Endothelial cell (in vitro differentiated cells): ENCODE measurements around the gene TLL2. TPM values are rescaled to one million over a fixed set of nuclear protein-coding genes. Genes with fewer than 3 reads are reported as not detected.
"Not testable (repeated sequence)": the region's sequence is repeated elsewhere in the genome, so short reads cannot be mapped to it uniquely, and the experiment has no call there.

Experiments
- DNase-seq: peaks from one replicate; pipeline ENCODE4 v3.0.0; 2021; ENCODE audit warnings: low spot score
- H3K27ac Mint-ChIP-seq: one replicate; pipeline ENCODE4 v1.8.0; 2021; ENCODE audit warnings: mixed read lengths, inconsistent platforms; ENCODE audit not compliant: unreplicated experiment
- H3K27me3 Mint-ChIP-seq: one replicate; pipeline ENCODE4 v1.8.0; 2021; ENCODE audit warnings: mild to moderate bottlenecking, moderate library complexity, mixed read lengths, inconsistent platforms; ENCODE audit not compliant: unreplicated experiment
- H3K36me3 Mint-ChIP-seq: one replicate; pipeline ENCODE4 v1.8.0; 2021; ENCODE audit warnings: mild to moderate bottlenecking, low read depth, mixed read lengths, inconsistent platforms; ENCODE audit not compliant: unreplicated experiment
- H3K4me1 Mint-ChIP-seq: one replicate; pipeline ENCODE4 v1.8.0; 2021; ENCODE audit warnings: mild to moderate bottlenecking, mixed read lengths, inconsistent platforms; ENCODE audit not compliant: unreplicated experiment
- H3K4me3 Mint-ChIP-seq: one replicate; pipeline ENCODE4 v1.8.0; 2021; ENCODE audit warnings: mild to moderate bottlenecking, mixed read lengths, inconsistent platforms; ENCODE audit not compliant: unreplicated experiment
- H3K9me3 Mint-ChIP-seq: one replicate; pipeline ENCODE4 v1.8.0; 2021; ENCODE audit warnings: mixed read lengths, inconsistent platforms; ENCODE audit not compliant: unreplicated experiment
- total RNA-seq: library from RNA; stranded (reverse); fragmentation: NEBNext Ultra II Directional; extraction: Animal tissue kit (Norgen Biotek cat#: 25700); gene quantifications from one replicate; pipeline ENCODE4 v1.2.1, GENCODE V29; 2021; ENCODE audit not compliant: unreplicated experiment
- TF ChIP-seq, protein P1 (sequence below): fragments of 200-600 bp; sonication (generic); IDR thresholded peaks from one replicate; pipeline ENCODE4 v1.5.0; 2021; ENCODE audit warnings: antibody characterized with exemption; ENCODE audit not compliant: unreplicated experiment

TLL2 gene
- total RNA-seq, 1 donor from 2014 or later = 0.41 TPM

DNA sequence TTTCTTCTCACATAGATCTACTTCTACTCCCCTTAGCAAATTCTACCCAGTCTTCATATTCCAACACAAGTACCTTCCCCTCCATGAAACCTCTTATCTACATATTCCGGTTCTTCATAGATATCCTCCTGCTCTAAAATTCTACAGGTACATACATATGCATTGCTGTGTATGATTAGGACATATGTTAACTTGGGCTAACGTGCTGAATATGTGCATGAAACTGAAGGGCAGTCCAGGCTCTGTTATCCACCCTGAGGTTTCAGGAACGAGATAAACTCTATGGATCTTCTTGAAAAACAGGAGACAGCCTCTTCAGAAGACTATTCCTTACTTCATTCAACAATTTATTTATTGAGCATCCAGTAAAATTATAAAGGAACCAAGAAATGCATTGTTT lies 41.6 kb upstream of the TLL2 start:
- Mint-ChIP-seq H3K9me3 (no peaks in the 10 kb centered on the region), H3K27me3 (no peaks in the 10 kb centered on the region), H3K4me3 (no peak overlapping the region), H3K27ac (no peak overlapping the region), H3K4me1 (no peaks in the 10 kb centered on the region), H3K36me3 (peaks cover 4% of the 10 kb centered on the region)
- no peak for DNase-seq
- TF ChIP-seq, protein P1, sequence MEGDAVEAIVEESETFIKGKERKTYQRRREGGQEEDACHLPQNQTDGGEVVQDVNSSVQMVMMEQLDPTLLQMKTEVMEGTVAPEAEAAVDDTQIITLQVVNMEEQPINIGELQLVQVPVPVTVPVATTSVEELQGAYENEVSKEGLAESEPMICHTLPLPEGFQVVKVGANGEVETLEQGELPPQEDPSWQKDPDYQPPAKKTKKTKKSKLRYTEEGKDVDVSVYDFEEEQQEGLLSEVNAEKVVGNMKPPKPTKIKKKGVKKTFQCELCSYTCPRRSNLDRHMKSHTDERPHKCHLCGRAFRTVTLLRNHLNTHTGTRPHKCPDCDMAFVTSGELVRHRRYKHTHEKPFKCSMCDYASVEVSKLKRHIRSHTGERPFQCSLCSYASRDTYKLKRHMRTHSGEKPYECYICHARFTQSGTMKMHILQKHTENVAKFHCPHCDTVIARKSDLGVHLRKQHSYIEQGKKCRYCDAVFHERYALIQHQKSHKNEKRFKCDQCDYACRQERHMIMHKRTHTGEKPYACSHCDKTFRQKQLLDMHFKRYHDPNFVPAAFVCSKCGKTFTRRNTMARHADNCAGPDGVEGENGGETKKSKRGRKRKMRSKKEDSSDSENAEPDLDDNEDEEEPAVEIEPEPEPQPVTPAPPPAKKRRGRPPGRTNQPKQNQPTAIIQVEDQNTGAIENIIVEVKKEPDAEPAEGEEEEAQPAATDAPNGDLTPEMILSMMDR = no peak

DNA sequence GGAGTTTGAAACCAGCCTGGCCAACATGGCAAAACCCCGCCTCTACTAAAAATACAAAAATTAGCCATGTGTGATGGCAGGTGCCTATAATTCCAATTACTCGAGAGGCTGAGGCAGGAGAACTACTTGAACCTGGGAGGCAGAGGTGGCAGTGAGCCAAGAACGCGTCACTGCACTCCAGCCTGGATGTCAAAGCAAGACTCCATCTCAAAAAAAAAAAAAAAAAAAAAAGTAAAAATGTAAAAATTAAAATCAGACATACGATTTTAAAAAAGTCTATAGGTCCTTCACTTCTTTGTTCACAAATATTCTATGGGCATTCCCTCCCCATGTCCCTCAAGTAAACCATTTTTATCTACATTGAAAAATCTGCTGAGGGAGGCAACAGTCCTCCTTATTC lies 34.9 kb upstream of the TLL2 start:
- Mint-ChIP-seq H3K36me3 (peaks cover 17% of the 10 kb centered on the region), H3K4me3 (no peak overlapping the region), H3K9me3 (no peaks in the 10 kb centered on the region), H3K4me1 (no peaks in the 10 kb centered on the region), H3K27ac (no peak overlapping the region), H3K27me3 (peaks cover 2% of the 10 kb centered on the region)
- DNase-seq = no peak
- TF ChIP-seq, protein P1 = no peak

DNA sequence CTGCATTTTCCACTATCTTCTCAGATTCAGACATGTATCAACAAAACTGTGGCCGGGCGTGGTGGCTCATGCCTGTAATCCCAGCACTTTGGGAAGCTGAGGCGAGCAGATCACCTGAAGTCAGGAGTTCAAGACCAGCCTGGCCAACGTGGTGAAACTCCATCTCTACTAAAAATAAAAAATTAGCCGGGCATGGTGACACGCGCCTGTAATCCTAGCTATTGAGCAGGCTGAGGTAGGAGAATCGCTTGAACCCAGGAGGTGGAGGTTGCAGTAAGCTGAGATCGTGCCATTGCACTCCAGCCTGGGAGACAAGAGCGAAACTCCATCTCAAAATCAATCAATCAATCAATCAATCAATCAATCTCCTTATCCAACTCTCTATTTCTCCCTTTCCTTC lies 31.8 kb upstream of the TLL2 start:
- DNase-seq, H3K4me3 Mint-ChIP-seq, H3K27ac Mint-ChIP-seq, H3K9me3 Mint-ChIP-seq, H3K27me3 Mint-ChIP-seq, H3K4me1 Mint-ChIP-seq: not testable (repeated sequence)
- peaks cover 25% of the 10 kb centered on the region for H3K36me3 Mint-ChIP-seq

DNA sequence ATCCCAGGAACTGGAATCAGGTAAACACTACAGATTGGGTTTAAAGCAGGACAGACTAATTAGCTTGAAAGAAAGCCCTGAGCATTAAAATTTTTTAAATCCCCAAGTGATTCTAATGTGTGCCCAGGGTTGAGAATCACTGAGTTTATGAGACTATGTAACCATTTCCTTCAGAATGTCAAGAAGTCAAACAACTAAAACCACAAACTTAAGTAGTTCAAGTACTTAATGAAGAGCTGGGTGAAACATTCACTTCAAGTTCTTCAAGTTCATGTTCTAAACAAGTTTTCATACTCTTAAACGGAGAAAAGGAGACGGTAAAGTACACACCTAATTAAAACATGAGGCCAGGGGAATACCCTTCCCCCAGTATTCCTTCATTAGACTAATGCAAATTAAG lies 28.2 kb upstream of the TLL2 start:
- TF ChIP-seq, protein P1 = no peak
- no peaks in the 10 kb centered on the region for H3K9me3 Mint-ChIP-seq
- no peaks in the 10 kb centered on the region for H3K4me1 Mint-ChIP-seq

DNA sequence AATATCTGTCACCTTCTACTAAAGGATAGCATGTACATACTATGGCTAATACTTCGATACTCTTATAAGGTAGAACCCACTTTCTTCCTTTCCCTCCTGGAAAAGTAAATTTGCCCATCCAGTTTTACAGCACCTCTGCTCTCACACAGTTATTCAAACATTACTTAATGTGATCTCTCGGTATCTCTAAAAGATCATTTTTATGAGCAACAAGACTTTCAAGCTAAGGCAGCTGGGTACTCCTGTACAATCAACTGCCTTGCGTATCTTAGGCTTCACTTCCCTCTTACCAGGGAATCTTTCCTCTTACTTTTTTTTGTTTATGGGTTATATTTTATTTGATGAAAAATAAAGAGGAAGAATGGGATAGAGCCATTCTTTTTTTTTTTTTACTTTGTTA lies 26.5 kb upstream of the TLL2 start:
- DNase-seq = no peak
- H3K4me1 Mint-ChIP-seq = no peaks in the 10 kb centered on the region
- no peak overlapping the region for H3K27ac Mint-ChIP-seq
- H3K4me3 Mint-ChIP-seq = no peak overlapping the region
- H3K36me3 Mint-ChIP-seq = peaks cover 13% of the 10 kb centered on the region
- no peaks in the 10 kb centered on the region for H3K9me3 Mint-ChIP-seq
- TF ChIP-seq, protein P1 = no peak
- no peaks in the 10 kb centered on the region for H3K27me3 Mint-ChIP-seq

More for the DNA sequence above, 28.2 kb upstream of the TLL2 start:
- DNase-seq = no peak
- Mint-ChIP-seq H3K4me3 (no peak overlapping the region), H3K27ac (no peak overlapping the region), H3K27me3 (no peaks in the 10 kb centered on the region), H3K36me3 (peaks cover 23% of the 10 kb centered on the region)

DNA sequence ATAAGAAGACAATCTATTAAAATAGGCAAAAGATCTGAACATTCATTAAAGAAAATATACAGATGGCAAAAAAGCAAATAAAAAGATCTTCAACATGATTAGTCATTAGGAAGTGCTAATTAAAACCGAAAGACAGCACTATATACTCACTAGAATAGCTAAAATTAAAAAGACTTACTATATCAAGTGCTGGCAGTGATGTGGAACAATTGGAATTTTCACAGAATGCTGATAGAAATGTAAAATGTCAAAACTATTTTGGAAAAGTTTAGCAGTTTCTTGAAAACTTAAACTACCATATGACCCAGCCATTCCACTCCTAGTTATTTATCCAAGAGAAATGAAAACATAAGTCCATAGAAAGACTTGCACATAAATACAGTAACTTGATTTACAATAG lies 25.0 kb upstream of the TLL2 start:
- no peak overlapping the region for H3K4me3 Mint-ChIP-seq
- no peaks in the 10 kb centered on the region for H3K27me3 Mint-ChIP-seq
- DNase-seq = no peak
- no peaks in the 10 kb centered on the region for H3K9me3 Mint-ChIP-seq
- no peak overlapping the region for H3K27ac Mint-ChIP-seq
- peaks cover 13% of the 10 kb centered on the region for H3K36me3 Mint-ChIP-seq
- TF ChIP-seq, protein P1 = no peak
- no peaks in the 10 kb centered on the region for H3K4me1 Mint-ChIP-seq
